ENCODE measurements around the gene POLR3B.

DNA sequence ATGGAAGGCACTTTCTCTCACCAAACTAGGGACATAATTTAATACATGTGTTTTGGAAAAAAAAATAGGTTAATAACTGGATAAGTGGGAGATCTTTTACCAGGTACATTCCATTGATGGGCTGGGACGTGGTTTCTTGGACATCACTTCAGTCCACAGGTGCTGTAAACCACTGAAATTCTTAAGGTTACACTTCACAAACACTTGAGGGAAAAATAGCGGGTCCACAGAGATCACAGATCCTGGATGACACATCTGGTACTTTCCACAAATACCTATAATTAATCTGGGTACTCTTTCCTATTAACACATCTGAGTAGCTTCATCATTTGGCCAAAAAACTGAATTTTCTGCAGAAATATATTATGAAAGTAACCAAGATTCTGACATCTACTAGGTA is 85.0 kb downstream of the POLR3B start:
- TF ChIP-seq, protein P1, sequence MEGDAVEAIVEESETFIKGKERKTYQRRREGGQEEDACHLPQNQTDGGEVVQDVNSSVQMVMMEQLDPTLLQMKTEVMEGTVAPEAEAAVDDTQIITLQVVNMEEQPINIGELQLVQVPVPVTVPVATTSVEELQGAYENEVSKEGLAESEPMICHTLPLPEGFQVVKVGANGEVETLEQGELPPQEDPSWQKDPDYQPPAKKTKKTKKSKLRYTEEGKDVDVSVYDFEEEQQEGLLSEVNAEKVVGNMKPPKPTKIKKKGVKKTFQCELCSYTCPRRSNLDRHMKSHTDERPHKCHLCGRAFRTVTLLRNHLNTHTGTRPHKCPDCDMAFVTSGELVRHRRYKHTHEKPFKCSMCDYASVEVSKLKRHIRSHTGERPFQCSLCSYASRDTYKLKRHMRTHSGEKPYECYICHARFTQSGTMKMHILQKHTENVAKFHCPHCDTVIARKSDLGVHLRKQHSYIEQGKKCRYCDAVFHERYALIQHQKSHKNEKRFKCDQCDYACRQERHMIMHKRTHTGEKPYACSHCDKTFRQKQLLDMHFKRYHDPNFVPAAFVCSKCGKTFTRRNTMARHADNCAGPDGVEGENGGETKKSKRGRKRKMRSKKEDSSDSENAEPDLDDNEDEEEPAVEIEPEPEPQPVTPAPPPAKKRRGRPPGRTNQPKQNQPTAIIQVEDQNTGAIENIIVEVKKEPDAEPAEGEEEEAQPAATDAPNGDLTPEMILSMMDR (conservative IDR thresholded peaks at IDR 0.05; ENCODE audit: low read depth, low read length) = no peak
- no peak for TF ChIP-seq EZH2 (IDR thresholded peaks at IDR 0.05; ENCODE audit: borderline replicate concordance, low read depth, low read length, poor library complexity, severe bottlenecking)
